Measurements from ENCODE around the gene EYS. TPM values are rescaled to one million over a fixed set of nuclear protein-coding genes. Genes with fewer than 3 reads are reported as not detected.

The EYS gene
- total and polyA plus RNA-seq, 2 experiments from 2014 or later = 0.04 TPM; not detected in 1

GRCh38 chr6:64516393-64516792 is 1190.6 kb downstream of the EYS start:
- H3K9me2 ChIP-seq (ENCODE audit: insufficient read depth) = no peaks in the 10 kb centered on the region
- in situ Hi-C loops (cut with MboI) = no loop called here
- no peaks in the 10 kb centered on the region for H3K9me3 ChIP-seq (ENCODE audit: low read depth)
- H3F3A ChIP-seq (ENCODE audit: insufficient read depth) = peaks cover 3% of the 10 kb centered on the region; the same call in 1 of the 2 replicates
- H2AFZ ChIP-seq = no peak overlapping the region
- TF ChIP-seq EZH2 (IDR thresholded peaks at IDR 0.05; ENCODE audit: insufficient read depth, poor library complexity, severe bottlenecking) = no peak
- TF ChIP-seq EZH2phosphoT487 (IDR thresholded peaks at IDR 0.05; ENCODE audit: insufficient read depth, low read depth) = no peak
- no peak overlapping the region for H3K27ac ChIP-seq
- no peaks in the 10 kb centered on the region for H3K79me2 ChIP-seq (ENCODE audit: insufficient read depth)
- no peaks in the 10 kb centered on the region for H3K27me3 ChIP-seq (replicated peaks; ENCODE audit: insufficient read depth)
- no peak overlapping the region for H3K4me3 ChIP-seq
- no peaks in the 10 kb centered on the region for H4K20me1 ChIP-seq (ENCODE audit: insufficient read depth)
- no peak overlapping the region for H3K4me2 ChIP-seq (ENCODE audit: unreplicated experiment)
- no peak overlapping the region for H3K9ac ChIP-seq
- DNase-seq = no peak
- WGBS, 2 experiments (ENCODE audit: low coverage in 1 of 2, low lambda C conversion rate in 2 of 2, missing lambda C conversion rate in 2 of 2) = 87 to 91% methylated on average over 1 of the region's 1 CpG
- no peaks in the 10 kb centered on the region for H3K36me3 ChIP-seq (ENCODE audit: low read depth)
- H3K4me1 ChIP-seq (ENCODE audit: insufficient read depth) = peaks cover 11% of the 10 kb centered on the region

- Histone ChIP-seq H3K4me3 (no peak overlapping the region), H3K79me2 (ENCODE audit: insufficient read depth) (no peaks in the 10 kb centered on the region), H3K36me3 (ENCODE audit: low read depth) (no peaks in the 10 kb centered on the region), H3K4me2 (ENCODE audit: unreplicated experiment) (no peak overlapping the region), H3K9ac (no peak overlapping the region), H3F3A (ENCODE audit: insufficient read depth) (no peaks in the 10 kb centered on the region), H3K4me1 (ENCODE audit: insufficient read depth) (no peaks in the 10 kb centered on the region), H2AFZ (no peak overlapping the region), H3K9me3 (ENCODE audit: low read depth) (no peaks in the 10 kb centered on the region), H3K27ac (no peak overlapping the region), H4K20me1 (ENCODE audit: insufficient read depth) (no peaks in the 10 kb centered on the region), H3K27me3 (replicated peaks; ENCODE audit: insufficient read depth) (no peaks in the 10 kb centered on the region), H3K9me2 (ENCODE audit: insufficient read depth) (no peaks in the 10 kb centered on the region)
- TF ChIP-seq EZH2phosphoT487 (IDR thresholded peaks at IDR 0.05; ENCODE audit: insufficient read depth, low read depth) = no peak
- no peak for TF ChIP-seq EZH2 (IDR thresholded peaks at IDR 0.05; ENCODE audit: insufficient read depth, poor library complexity, severe bottlenecking)
- in situ Hi-C loops (cut with MboI) = no loop called here
- 41 to 47% methylated on average over 3 of the region's 3 CpGs for WGBS, 2 experiments (ENCODE audit: low coverage in 1 of 2, low lambda C conversion rate in 2 of 2, missing lambda C conversion rate in 2 of 2)
- DNase-seq = no peak
Measured at GRCh38 chr6:64507661-64508060, 1199.4 kb downstream of the EYS start.

- H3K27me3 ChIP-seq (replicated peaks; ENCODE audit: insufficient read depth) = no peaks in the 10 kb centered on the region
- no peaks in the 10 kb centered on the region for H4K20me1 ChIP-seq (ENCODE audit: insufficient read depth)
- TF ChIP-seq EZH2phosphoT487 (IDR thresholded peaks at IDR 0.05; ENCODE audit: insufficient read depth, low read depth) = no peak
- no peak for TF ChIP-seq EZH2 (IDR thresholded peaks at IDR 0.05; ENCODE audit: insufficient read depth, poor library complexity, severe bottlenecking)
- H3K9ac ChIP-seq = no peak overlapping the region
- H3K4me2 ChIP-seq (ENCODE audit: unreplicated experiment) = no peak overlapping the region
- no peaks in the 10 kb centered on the region for H3F3A ChIP-seq (ENCODE audit: insufficient read depth)
- H3K4me3 ChIP-seq = no peak overlapping the region
- no peaks in the 10 kb centered on the region for H3K9me2 ChIP-seq (ENCODE audit: insufficient read depth)
- H2AFZ ChIP-seq = no peak overlapping the region
- peak; percentile 10 for DNase-seq
- 44 to 50% methylated on average over 4 of the region's 4 CpGs for WGBS, 2 experiments (ENCODE audit: low coverage in 1 of 2, low lambda C conversion rate in 2 of 2, missing lambda C conversion rate in 2 of 2)
- in situ Hi-C loops (cut with MboI) = no loop called here
- H3K9me3 ChIP-seq (ENCODE audit: low read depth) = no peaks in the 10 kb centered on the region
- no peaks in the 10 kb centered on the region for H3K36me3 ChIP-seq (ENCODE audit: low read depth)
- H3K27ac ChIP-seq = no peak overlapping the region
- no peaks in the 10 kb centered on the region for H3K4me1 ChIP-seq (ENCODE audit: insufficient read depth)
- H3K79me2 ChIP-seq (ENCODE audit: insufficient read depth) = no peaks in the 10 kb centered on the region
Measured at GRCh38 chr6:64505312-64505711, 1201.7 kb downstream of the EYS start.

GRCh38 chr6:64504503-64504902 is 1202.5 kb downstream of the EYS start:
- DNase-seq = no peak
- H2AFZ ChIP-seq = no peak overlapping the region
- H3K27ac ChIP-seq = no peak overlapping the region

DNA sequence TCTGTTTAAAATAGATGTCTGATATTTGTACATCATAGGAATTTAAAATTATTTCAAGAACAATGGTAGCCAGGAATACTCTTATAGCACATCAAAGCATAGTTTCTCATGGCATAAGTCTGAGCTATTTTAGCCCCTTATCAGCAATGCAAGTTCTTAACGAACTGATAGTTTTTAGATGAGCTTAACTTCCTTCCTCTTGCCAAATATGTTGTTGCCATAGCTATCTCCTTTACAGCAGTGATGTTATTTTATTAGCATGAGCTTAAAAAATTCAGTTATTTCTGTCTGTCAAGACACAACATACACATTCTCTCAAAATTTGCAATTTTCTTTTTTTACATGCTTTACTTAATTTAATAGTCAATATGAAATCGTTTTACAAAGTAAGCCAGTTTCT is 1204.2 kb downstream of the EYS start:
- no peak for DNase-seq
- Histone ChIP-seq H3K27ac (no peak overlapping the region), H3K27me3 (replicated peaks; ENCODE audit: insufficient read depth) (no peaks in the 10 kb centered on the region), H2AFZ (no peak overlapping the region), H3K9me3 (ENCODE audit: low read depth) (no peaks in the 10 kb centered on the region), H4K20me1 (ENCODE audit: insufficient read depth) (no peaks in the 10 kb centered on the region), H3F3A (ENCODE audit: insufficient read depth) (no peaks in the 10 kb centered on the region), H3K4me2 (ENCODE audit: unreplicated experiment) (no peak overlapping the region), H3K79me2 (ENCODE audit: insufficient read depth) (no peaks in the 10 kb centered on the region), H3K9me2 (ENCODE audit: insufficient read depth) (no peaks in the 10 kb centered on the region), H3K36me3 (ENCODE audit: low read depth) (no peaks in the 10 kb centered on the region), H3K4me3 (no peak overlapping the region), H3K4me1 (ENCODE audit: insufficient read depth) (no peaks in the 10 kb centered on the region), H3K9ac (no peak overlapping the region)
- 30 to 48% methylated on average over 2 of the region's 2 CpGs for WGBS, 2 experiments (ENCODE audit: low coverage in 1 of 2, low lambda C conversion rate in 2 of 2, missing lambda C conversion rate in 2 of 2)
- in situ Hi-C loops (cut with MboI) = no loop called here
- TF ChIP-seq EZH2 (IDR thresholded peaks at IDR 0.05; ENCODE audit: insufficient read depth, poor library complexity, severe bottlenecking) (no peak), EZH2phosphoT487 (IDR thresholded peaks at IDR 0.05; ENCODE audit: insufficient read depth, low read depth) (no peak)

More at GRCh38 chr6:64504503-64504902, 1202.5 kb downstream of the EYS start:
- H3K4me1 ChIP-seq (ENCODE audit: insufficient read depth) = no peaks in the 10 kb centered on the region
- H3K27me3 ChIP-seq (replicated peaks; ENCODE audit: insufficient read depth) = no peaks in the 10 kb centered on the region
- H3K36me3 ChIP-seq (ENCODE audit: low read depth) = no peaks in the 10 kb centered on the region
- H3K79me2 ChIP-seq (ENCODE audit: insufficient read depth) = no peaks in the 10 kb centered on the region
- H3K9me3 ChIP-seq (ENCODE audit: low read depth) = no peaks in the 10 kb centered on the region
- H3K9me2 ChIP-seq (ENCODE audit: insufficient read depth) = no peaks in the 10 kb centered on the region
- TF ChIP-seq EZH2 (IDR thresholded peaks at IDR 0.05; ENCODE audit: insufficient read depth, poor library complexity, severe bottlenecking) = no peak
- TF ChIP-seq EZH2phosphoT487 (IDR thresholded peaks at IDR 0.05; ENCODE audit: insufficient read depth, low read depth) = no peak
- H3F3A ChIP-seq (ENCODE audit: insufficient read depth) = no peaks in the 10 kb centered on the region
- no peak overlapping the region for H3K4me3 ChIP-seq
- H3K4me2 ChIP-seq (ENCODE audit: unreplicated experiment) = no peak overlapping the region
- in situ Hi-C loops (cut with MboI) = no loop called here
- H3K9ac ChIP-seq = no peak overlapping the region
- WGBS, 2 experiments (ENCODE audit: low coverage in 1 of 2, low lambda C conversion rate in 2 of 2, missing lambda C conversion rate in 2 of 2) = 76 to 77% methylated on average over 2 of the region's 2 CpGs
- no peaks in the 10 kb centered on the region for H4K20me1 ChIP-seq (ENCODE audit: insufficient read depth)

Data from GM23248 (cell line).